Spleen (tissue), 11 donors: ENCODE data around the gene VAV2. TPM values are rescaled to one million over a fixed set of nuclear protein-coding genes. Genes with fewer than 3 reads are reported as not detected.
A peak's percentile ranks its signal among the peaks of the same experiment; 100 is the strongest.

Source experiments
- DNase-seq: peaks from one replicate; pipeline ENCODE4 v3.0.0-alpha.2; 2020
- H3K27ac ChIP-seq, 8 donors: fragments of 200-600 bp; sonication (generic) in 7 of 8; 1 replicate in 4 of 8; 2 replicates in 4 of 8; pipeline versions ENCODE4 v1.5.0 to v1.8.0; 2016 to 2021; ENCODE audit warnings: inconsistent platforms in 4 of 8, mild to moderate bottlenecking in 4 of 8, moderate library complexity in 1 of 8
- H3K27me3 ChIP-seq, 7 donors: fragments of 200-600 bp; sonication (generic) in 6 of 7; replicated peaks in 1 of 7; 1 replicate in 4 of 7; 2 replicates in 3 of 7; pipeline versions ENCODE4 v1.5.0 to v1.8.0; 2016 to 2021; ENCODE audit warnings: inconsistent platforms in 3 of 7, mild to moderate bottlenecking in 1 of 7
- H3K36me3 ChIP-seq, 6 donors: fragments of 200-600 bp; sonication (generic) in 5 of 6; 1 replicate in 4 of 6; 2 replicates in 2 of 6; pipeline versions ENCODE4 v1.5.0 to v1.8.0; 2016 to 2021; ENCODE audit warnings: inconsistent platforms in 2 of 6
- H3K4me1 ChIP-seq, 6 donors: fragments of 200-600 bp; sonication (generic) in 5 of 6; 1 replicate in 3 of 6; 2 replicates in 3 of 6; pipeline versions ENCODE4 v1.5.0 to v1.8.0; 2016 to 2021; ENCODE audit warnings: inconsistent platforms in 3 of 6
- H3K4me3 ChIP-seq, 8 donors: fragments of 200-600 bp; sonication (generic) in 7 of 8; 1 replicate in 4 of 8; 2 replicates in 4 of 8; pipeline versions ENCODE4 v1.5.0 to v1.8.0; 2016 to 2021; ENCODE audit warnings: inconsistent platforms in 4 of 8, mild to moderate bottlenecking in 4 of 8, moderate library complexity in 2 of 8
- H3K9me3 ChIP-seq, 8 donors: fragments of 200-600 bp; sonication (generic) in 7 of 8; 1 replicate in 4 of 8; 2 replicates in 4 of 8; pipeline versions ENCODE4 v1.5.0 to v1.8.0; 2016 to 2021; ENCODE audit warnings: inconsistent platforms in 4 of 8
- POLR2A ChIP-seq, 3 donors: fragments of 450-650 bp; IDR thresholded peaks; one replicate each; pipeline ENCODE4 v1.5.1; 2017; ENCODE audit warnings: antibody characterized with exemption in 3 of 3, mild to moderate bottlenecking in 1 of 3
- POLR2AphosphoS5 ChIP-seq, 3 donors: sonication (generic); formaldehyde crosslinking; IDR thresholded peaks; one replicate each; pipeline ENCODE4 v1.5.1; 2017; ENCODE audit warnings: antibody characterized with exemption in 3 of 3
- WGBS, 5 donors: extraction: QIAGEN DNeasy Blood & Tissue Kit in 3 of 5; methylation state at CpG; one replicate each; pipeline versions ENCODE4 v1.1.5 to v1.1.7; 2013 to 2018; 5-methylcytosine and 5-hydroxymethylcytosine counted together
- intact Hi-C: fragments of 100-400 bp; cut with DNase I; formaldehyde crosslinking; loops from one replicate; pipeline ENCODE4 v1.15.0; 2023; ENCODE audit warnings: low total_unique reads
- polyA plus RNA-seq, 3 donors: library from polyadenylated mRNA; stranded (reverse); fragments of 200-250 nt; gene quantifications; one replicate each; pipeline ENCODE4 v1.2.1, GENCODE V29; 2013
- total RNA-seq, 7 donors: library from RNA; depleted of rRNA in 3 of 7; stranded (reverse); fragments of >200 nt in 3 of 7; fragmentation: NEBNext Ultra II Directional in 4 of 7; extraction: Animal tissue kit (Norgen Biotek cat#: 25700) in 4 of 7; gene quantifications; one replicate each; pipeline versions ENCODE4 v1.1.0 to v1.2.1, GENCODE V29; 2016 to 2021
- TF ChIP-seq, protein P1 (sequence below), 11 experiments: fragments of 200-600 bp in 7 of 11; fragments of 450-650 bp in 4 of 11; sonication (generic) in 4 of 11; IDR thresholded peaks in 8 of 11; conservative IDR thresholded peaks in 3 of 11; 1 replicate in 7 of 11; 2 replicates in 4 of 11; pipeline versions ENCODE4 v1.4.0 to v1.8.0; 2016 to 2021; ENCODE audit warnings: antibody characterized with exemption in 11 of 11, inconsistent platforms in 4 of 11, mild to moderate bottlenecking in 1 of 11
- donor health status: healthy with polysubstance abuse.
- donor health status: DM: no; HTN: no; CAD: no; lungs with moderate emphysema.
- donor health status: DM: no; HTN: no; CAD: no.
- donor health status: Bipolar disorder and iron deficiency.
- donor health status: healthy.
- donor health status: DM: no; HTN: no; CAD: no.
- donor health status: DM: yes; HTN: yes; CAD: no.

Gene VAV2
- total and polyA plus RNA-seq, 10 donors, result 14.2 to 39.2 (median 23.3) TPM

DNA sequence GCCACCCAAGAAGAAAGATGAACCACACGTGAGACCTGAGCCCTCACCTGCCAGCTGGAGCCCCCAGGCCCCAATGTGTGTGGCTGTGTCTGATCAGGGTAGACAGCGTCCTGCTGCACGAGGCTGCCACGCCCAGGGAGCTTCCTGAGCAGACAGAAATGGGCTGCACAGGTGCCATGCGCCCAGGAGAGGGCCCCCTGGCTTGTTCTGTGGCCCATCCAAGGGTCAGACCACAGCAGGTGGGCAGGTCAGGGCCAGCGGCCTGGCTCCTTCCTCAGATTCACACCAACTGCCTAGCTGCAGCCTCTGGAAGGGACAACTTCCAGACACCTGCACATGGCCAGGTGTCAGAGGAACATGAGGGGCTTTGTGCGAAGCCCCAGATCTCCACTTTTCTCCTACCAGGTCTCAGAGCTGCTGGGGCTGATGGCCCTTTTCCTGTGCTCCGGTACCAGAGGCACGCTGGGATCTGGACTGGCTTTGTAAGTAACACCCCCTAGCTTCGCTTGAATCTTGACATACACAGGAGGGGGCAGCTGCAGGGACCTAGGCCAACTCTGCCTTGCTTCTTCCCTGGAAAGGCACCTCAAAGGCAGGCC is 264.7 kb downstream of the VAV2 start:
- no peaks in the 10 kb centered on the region for H3K36me3 ChIP-seq
- peaks cover 0 to 47% (median 0%) of the 10 kb centered on the region in 7 donors for H3K27me3 ChIP-seq
- DNase-seq, result peak; percentile 56
- H3K9me3 ChIP-seq, result no peaks in the 10 kb centered on the region
- peaks cover 0 to 3% (median 0%) of the 10 kb centered on the region in 6 donors for H3K4me1 ChIP-seq
- no peak overlapping the region for H3K27ac ChIP-seq
- TF ChIP-seq, protein P1, sequence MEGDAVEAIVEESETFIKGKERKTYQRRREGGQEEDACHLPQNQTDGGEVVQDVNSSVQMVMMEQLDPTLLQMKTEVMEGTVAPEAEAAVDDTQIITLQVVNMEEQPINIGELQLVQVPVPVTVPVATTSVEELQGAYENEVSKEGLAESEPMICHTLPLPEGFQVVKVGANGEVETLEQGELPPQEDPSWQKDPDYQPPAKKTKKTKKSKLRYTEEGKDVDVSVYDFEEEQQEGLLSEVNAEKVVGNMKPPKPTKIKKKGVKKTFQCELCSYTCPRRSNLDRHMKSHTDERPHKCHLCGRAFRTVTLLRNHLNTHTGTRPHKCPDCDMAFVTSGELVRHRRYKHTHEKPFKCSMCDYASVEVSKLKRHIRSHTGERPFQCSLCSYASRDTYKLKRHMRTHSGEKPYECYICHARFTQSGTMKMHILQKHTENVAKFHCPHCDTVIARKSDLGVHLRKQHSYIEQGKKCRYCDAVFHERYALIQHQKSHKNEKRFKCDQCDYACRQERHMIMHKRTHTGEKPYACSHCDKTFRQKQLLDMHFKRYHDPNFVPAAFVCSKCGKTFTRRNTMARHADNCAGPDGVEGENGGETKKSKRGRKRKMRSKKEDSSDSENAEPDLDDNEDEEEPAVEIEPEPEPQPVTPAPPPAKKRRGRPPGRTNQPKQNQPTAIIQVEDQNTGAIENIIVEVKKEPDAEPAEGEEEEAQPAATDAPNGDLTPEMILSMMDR (IDR thresholded peaks at IDR 0.05 in 8 of 11, conservative IDR thresholded peaks at IDR 0.05 in 3 of 11), result peak in 1 of 11 experiments; percentile 9
- TF ChIP-seq POLR2A (IDR thresholded peaks at IDR 0.05), result no peak
- TF ChIP-seq POLR2AphosphoS5 (IDR thresholded peaks at IDR 0.05), result no peak
- intact Hi-C loops, result loop anchor here (10.0 kb wide), 1 partner anchor 193 kb away; the partner anchor contains the start of gene ADAMTSL2
- H3K4me3 ChIP-seq, result no peak overlapping the region
- 53 to 61% (median 57%) methylated on average over 9 to 10 of the region's 10 CpGs for WGBS, 5 donors

DNA sequence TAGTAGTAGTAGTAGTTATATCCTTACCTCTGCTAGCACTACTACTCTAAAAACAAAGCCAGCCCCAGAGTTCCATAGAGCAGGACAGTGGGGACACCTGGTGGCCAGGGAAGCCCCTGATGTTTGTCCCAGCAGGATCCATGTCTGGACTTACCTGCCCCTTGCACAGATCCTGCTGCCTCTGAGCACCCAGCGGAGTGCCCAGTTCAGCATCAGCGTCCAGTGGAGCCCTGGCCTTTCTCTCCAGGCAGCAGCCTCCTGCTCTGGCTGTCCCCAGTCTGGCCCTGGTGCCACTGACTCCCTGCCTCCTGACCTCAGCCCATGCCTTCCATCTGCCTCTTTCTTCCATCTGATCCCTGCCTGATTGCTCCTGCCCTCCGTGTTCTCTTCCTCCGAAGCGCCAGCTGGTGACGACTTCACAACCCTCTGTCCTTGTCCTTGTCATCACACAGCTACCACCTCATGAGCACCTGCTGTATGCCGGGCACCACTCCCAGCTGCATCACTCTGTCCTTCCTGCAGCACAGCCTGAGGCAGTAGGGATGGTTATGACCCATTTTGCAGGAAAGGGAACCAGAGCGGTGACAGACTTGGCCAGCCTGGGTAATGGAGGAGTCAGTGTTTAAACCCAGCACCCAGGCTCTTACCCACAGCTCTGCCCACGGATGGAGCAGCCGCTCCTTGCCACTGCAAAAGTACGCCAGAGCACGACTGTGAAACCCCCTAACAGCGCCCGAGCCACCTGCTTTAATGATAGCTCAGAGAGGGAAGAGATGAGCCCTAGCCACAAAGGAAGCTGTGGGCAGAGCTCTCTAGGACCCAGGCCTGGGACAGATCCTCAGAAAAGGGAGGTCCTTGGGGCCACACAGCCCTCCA is 265.5 kb downstream of the VAV2 start:
- intact Hi-C loops, result loop anchor here (10.0 kb wide), 1 partner anchor 192 kb away; the partner anchor contains the start of gene ADAMTSL2
- WGBS, 5 donors, result 46 to 65% (median 56%) methylated on average over 10 to 14 of the region's 14 CpGs
- TF ChIP-seq, protein P1 (IDR thresholded peaks at IDR 0.05 in 8 of 11, conservative IDR thresholded peaks at IDR 0.05 in 3 of 11), result peak in 10 of 11 experiments; percentile 7 to 65 (median 40)
- no peak for TF ChIP-seq POLR2A (IDR thresholded peaks at IDR 0.05)
- Histone ChIP-seq H3K27ac (no peak overlapping the region), H3K9me3 (no peaks in the 10 kb centered on the region), H3K4me3 (no peak overlapping the region), H3K27me3 (peaks cover 0 to 40% (median 0%) of the 10 kb centered on the region in 7 donors), H3K4me1 (peaks cover 0 to 3% (median 0%) of the 10 kb centered on the region in 6 donors), H3K36me3 (no peaks in the 10 kb centered on the region)
- peak; percentile 63 for DNase-seq

DNA sequence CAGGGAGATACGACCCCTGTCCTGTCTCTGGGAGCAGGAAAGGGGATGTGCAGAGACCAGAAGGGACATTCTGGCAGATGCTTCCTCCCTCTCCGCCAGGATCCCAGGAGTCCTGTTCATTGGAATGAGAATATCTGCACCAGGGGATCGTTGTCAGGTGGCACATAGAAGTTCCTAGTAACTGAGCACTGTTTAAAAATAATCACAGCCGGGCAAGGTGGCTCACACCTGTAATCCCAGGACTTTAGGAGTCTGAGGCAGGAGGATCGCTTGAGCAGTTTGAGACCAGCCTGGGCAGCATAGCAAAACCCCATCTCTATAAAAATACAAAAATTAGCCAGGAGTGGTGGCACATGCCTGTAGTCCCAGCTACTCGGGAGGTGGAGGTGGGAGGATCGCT is 266.2 kb downstream of the VAV2 start:
- TF ChIP-seq POLR2AphosphoS5 (IDR thresholded peaks at IDR 0.05) (no peak), POLR2A (IDR thresholded peaks at IDR 0.05) (no peak)
- TF ChIP-seq, protein P1 (IDR thresholded peaks at IDR 0.05 in 8 of 11, conservative IDR thresholded peaks at IDR 0.05 in 3 of 11), result no peak
- Histone ChIP-seq H3K27me3 (peaks cover 0 to 40% (median 0%) of the 10 kb centered on the region in 7 donors), H3K27ac (no peak overlapping the region), H3K4me3 (no peak overlapping the region), H3K4me1 (peaks cover 0 to 3% (median 0%) of the 10 kb centered on the region in 6 donors), H3K36me3 (no peaks in the 10 kb centered on the region), H3K9me3 (no peaks in the 10 kb centered on the region)
- DNase-seq, result peak; percentile 28
- intact Hi-C loops, result loop anchor here (10.0 kb wide), 1 partner anchor 191 kb away; the partner anchor contains the start of gene ADAMTSL2
- WGBS, 5 donors, result 75 to 89% (median 81%) methylated on average over 7 of the region's 7 CpGs
